HG03045 (cell line): ENCODE data around the gene MGRN1.
"Not testable (repeated sequence)": the region's sequence is repeated elsewhere in the genome, so short reads cannot be mapped to it uniquely, and the experiment has no call there.

ENCODE experiments used
- ATAC-seq: cut with Tn5 transposase; IDR thresholded peaks from one replicate; pipeline ENCODE4 v1.9.1; 2021; ENCODE audit warnings: mild to moderate bottlenecking, moderate library complexity; ENCODE audit not compliant: unreplicated experiment

The MGRN1 gene

DNA sequence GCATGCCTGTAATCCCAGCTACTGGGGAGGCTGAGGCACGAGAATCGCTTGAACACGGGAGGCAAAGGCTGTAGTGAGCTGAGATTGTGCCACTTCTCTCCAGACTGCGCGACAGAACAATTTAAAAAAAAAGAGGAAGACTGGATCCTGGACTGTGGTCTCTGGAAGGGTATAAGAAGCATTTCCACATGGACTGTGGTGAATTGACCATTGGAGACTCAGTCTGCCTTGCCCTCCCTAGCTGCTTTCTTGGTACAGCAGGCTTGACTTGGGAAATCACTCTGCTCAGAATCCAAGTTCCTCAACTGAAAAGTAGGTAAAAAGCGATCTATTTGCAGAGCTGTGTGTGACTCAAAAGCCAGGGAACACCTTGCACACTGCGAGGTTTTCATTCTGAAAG lies 1.0 kb upstream of the MGRN1 start:
- no peak for ATAC-seq

DNA sequence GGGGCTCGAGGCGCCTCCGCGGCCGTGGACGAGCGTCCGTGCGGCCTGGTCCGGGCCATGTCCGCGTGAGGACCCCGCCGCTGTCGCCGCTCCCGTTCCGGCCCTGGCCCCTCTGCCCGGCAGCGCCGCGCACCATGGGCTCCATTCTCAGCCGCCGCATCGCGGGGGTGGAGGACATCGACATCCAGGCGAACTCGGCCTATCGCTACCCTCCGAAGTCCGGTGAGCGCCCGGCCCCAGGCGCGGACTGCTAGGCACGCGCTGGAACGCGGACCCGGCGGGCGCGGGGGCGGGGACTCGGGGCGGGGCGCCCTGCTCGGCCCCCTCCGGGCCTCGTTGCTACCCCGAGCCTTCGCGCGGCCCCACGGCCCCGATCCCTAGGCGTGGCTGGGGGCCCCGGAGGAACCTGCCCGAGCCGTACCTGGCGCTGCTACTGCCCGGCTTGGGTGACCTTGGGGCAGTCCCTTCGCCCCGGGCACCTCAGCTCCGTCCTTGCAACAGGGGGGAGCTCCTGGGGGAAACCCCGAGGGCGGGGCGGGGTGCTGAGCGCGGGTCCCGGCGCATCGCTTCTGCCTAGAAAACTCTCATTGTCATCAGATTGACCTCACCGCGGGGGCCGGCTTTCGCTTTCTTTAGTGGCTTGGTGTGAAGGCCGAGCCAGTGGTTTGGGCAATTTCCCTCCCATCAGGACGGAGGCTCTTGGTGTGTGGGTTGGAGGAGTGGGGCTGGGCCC lies 367 bp downstream of the MGRN1 start:
- peak; percentile 57 for ATAC-seq

DNA sequence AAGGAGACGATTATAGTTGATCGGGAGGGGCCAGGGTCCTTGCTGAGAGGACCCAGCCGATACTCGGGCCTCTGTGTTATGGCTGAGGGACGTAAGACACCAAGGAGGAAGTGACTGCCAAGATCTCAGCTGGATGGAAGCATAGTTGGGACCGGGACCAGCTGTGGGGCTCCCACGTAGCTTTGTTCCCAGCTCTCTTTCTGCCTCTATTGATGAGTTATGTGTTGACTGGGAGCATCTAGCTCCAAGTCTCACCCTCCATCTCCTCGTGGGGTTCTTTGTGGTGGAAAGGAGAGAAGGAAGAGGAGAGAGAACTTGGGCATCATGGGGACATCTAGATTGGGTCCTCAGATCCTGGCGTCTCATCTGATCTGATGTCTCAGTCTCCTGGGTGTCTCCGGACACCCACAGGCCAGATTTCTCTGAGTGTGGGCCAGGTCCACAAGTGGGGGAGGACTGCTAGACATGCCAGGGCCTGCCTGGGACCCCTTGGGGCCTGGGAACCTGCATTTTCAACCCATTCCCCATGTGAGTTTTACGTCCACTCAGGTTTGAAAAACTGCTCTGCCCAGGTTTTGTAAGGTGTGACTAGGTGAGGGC lies 1.0 kb downstream of the MGRN1 start:
- ATAC-seq, result no peak

DNA sequence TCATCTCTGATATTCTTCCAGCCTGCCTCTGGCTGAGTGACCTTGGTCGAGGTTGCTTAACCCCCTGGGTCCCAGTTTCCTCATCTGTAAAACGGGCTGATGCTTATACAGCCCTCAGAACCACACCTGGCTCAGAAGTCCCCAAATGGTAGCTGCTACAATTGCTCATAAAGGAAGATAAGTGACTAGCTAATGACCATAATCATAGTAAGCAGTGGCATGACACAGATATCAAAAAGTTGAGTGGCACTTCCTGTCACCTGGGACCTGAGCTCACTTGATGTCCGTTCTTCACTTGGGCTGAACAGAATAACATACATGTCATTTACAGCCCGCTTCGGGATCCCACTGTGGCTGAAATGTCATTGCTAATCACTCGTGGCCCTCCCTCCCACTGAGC lies 1.8 kb downstream of the MGRN1 start:
- ATAC-seq, result no peak

DNA sequence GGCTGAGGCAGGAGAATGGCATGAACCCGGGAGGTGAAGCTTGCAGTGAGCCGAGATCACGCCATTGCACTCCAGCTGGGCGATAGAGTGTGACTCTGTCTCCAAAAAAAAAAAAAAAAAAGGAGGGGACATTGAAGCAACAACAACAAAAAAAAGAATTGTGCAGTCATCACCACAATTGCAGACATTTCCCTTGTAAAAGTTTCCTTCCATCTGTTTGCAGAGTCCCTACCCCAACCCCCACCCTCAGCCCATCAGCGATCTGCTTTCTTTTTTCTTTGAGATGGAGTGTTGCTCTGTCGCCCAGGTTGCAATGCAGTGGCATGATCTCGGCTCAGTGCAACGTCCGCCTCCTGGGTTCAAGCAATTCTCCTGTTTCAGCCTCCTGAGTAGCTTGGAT lies 3.7 kb downstream of the MGRN1 start:
- no peak for ATAC-seq

DNA sequence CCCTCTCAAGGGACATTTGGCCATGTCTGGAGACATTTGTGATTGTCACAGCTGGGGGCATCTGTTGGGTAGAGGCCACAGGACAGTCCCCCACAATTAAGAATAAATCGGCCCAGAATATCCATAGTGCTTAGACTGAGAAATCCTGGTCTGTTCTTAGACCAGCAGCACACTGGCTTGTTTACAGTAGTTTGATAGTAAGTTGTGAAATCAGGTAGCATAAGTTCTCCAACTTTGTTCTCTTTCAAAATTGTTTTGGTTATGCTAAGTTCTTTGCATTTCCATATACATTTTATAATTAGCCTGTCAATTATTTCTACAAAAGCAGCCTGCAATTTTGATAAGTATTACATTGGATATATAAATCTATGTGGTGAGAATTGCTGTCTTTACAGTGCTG lies 6.8 kb downstream of the MGRN1 start:
- no peak for ATAC-seq

DNA sequence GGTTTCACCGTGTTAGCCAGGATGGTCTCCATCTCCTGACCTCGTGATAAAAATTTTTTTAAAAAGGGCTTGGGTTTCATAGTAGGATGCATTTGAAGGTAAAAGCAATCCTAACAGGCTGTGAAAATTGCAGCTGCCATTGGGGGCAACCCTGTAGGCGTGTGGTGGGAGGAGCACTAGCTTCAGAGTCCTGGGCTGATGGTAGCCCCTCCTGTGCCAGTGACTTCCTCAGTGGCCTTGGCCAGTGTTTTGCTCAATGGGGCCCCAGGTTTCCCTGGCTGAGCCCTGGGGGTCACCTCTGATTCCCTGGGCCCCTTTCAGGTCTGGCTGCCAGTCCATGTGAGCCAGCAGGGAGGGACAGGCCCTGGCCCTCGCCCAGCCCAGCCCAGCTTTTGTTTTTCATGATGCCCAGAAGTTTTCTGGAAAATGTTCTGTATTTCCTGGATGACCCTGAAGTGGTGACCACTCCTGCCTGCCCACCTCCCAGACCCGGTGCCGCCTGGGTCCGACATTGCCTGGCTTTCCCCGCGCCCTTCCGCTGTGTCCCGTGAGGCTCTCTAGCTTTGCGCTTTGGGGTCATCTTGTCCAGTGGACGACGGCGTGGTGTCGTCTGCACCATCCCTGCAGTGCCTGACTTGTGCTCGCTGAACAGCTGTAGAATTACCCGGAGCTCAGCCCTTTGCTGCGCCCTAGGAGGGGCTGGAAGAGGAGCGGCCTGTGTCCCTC lies 9.4 kb downstream of the MGRN1 start:
- ATAC-seq, result no peak

DNA sequence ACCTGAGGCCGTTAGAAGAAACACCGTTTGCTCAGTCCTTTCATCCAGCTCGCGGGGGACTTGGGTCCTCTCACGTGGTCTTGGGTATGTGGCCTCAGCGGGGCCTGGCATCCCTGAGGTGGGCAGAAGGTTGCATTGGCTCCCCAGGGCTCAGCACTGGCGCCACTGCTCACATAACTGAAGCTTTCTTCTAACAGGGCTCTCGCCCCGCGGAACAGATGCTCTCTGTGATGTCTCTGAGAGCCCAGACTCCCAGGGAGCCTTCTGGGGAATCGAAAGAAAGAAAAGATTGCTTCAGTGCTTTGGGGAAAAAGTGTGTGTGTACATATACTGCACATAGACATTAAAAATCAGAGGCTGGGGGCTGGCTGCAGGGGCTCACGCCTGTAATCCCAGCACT lies 10.1 kb downstream of the MGRN1 start:
- no peak for ATAC-seq

DNA sequence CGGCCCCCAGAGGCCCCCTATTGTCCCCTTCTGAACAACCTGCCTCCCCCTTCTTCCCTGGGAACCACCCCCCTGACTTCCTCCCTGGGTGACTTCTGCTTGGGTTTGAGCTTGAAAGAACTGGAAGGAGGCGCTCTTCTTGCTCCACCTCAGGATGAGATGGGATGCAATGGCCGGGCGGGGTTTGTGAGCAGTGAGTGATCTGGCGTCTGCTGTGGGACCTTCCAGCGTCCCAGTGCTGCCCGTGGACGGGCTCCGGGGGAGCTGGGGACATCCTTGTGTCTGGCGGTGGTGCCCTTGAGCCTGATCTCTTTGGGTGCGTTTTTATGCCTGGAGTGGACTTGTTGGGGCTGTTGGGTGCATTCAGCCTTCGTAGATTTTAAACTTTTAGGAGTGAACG lies 11.6 kb downstream of the MGRN1 start:
- no peak for ATAC-seq

DNA sequence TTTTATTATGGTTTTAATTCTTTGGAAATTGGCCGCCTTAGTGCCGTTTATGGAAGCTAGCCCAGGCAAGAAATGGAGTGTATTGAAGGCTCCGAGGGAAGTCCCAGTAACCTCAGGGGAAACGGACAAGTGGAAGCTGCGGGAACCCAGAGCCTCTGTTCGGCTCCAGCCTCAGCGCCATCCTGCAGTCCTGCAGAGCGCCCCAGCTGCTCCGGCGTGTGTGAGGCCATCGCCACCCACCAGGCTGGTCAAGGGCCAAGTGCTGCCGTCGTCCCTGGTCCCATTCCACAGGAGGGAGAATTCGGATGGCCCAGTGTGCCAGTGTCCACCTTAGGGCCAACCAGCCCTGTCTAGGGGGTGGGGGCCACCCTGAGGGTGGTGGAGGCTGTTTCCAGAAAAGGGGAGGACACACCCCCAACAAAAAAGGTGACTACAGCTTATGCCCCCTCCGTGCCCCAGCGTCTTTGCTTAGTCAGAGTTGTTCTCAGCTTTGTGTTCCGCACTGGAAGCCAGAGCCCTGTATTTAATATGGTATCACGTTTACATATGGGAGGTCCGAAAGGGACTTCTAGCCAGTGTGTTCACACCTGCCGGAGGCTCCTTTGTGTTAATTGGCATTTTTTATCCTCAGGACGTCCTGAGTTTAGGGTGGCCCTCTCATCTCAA lies 13.0 kb downstream of the MGRN1 start:
- no peak for ATAC-seq

DNA sequence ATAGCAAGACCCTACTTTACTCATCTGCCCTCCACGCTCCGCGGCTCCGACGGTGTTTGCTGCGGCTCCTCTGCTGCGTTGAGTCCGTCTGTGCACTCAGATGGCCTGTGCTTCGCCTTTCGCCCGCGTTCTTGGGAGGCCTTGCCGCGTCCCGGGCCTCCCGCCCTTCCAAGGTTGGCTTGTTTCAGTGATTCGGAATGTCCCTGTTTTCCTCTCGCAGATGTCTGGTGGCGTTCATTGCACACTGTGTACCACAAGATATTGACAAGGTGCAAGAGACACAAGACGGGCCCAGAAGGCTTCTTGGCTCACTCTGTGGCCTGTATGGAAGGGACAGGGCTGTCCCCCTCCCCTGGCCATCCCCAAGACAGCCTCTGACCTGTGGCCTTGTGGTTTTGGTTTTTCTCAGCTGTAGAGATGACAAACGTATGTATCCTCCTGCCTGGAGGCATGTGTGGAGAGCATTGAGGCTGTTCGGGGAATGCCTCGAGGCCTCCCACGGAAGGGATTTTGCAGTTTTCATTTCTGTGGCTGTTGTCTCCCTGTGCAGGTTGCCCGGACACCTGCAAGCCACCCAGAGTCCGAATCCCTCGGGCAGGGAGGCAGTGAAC lies 15.4 kb downstream of the MGRN1 start:
- no peak for ATAC-seq

DNA sequence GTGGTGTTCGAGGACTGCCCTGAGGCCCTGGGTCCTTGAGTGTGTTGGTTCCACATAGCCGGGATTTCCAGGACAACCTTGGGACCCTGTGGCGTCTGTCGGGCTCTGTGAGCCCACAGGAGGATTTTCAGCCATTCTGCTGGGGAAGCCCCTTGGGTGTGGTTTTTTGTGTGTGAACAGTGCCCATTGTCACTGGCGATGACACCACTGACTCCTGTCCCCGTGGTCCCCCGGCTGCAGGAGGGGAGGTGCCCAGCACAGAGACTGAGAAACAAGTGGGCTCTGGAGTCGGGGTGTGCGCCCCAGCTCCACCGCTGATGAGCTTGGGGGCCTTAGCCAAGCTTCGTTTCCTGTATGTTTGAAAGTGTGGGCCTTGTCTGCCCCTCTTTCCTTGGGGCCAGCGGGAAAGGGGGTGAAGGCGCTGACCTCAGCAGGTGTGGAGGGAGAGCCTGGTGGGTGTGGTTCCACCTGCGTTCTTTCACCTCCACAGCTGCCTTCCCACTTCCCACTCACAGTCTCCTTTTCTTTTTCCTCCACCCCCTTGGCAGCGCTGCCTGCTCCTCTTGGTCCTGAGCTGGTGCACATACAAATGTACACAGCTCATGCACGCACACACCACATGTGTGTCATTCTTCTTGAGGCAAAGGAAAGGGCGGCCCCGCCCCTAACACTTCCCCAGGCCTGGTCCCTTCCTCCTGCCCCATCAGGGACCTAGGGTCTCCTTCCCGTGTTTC lies 16.1 kb downstream of the MGRN1 start:
- no peak for ATAC-seq

DNA sequence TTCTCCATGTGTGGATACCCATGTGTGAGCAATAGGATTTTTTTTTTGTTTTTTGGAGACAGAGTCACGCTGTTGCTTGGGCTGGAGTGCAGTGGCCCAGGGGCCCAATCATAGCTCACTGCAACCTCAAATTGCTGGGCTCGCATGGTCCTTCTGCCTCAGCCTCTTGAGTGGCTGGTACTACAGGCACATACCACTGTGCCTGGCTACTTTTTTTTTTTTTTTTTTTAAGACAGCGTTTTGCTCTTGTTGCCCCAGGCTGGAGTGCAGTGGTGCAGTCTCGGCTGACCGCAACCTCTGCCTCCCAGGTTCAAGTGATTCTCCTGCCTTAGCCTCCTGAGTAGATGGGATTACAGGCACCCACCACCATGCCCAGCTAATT lies 16.7 kb downstream of the MGRN1 start:
- no peak for ATAC-seq

DNA sequence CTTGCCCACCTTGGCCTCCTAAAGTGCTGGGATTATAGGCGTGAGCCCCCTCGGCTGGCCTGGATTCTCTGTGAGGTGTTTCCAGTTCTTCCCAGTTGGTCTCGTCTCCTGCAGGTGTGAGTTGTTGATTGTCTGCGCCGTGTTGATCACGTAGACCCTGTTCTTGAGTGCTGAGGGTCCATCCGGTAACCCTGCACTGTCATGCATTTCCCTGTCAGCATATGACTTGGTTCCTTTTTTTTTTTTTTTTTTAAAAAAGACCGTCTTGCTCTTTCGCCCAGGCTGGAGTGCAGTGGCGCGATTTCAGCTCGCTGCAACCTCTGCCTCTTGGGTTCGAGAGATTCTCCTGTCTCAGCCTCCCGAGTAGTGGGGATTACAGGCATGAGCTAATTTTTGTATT lies 17.3 kb downstream of the MGRN1 start:
- ATAC-seq, result no peak

DNA sequence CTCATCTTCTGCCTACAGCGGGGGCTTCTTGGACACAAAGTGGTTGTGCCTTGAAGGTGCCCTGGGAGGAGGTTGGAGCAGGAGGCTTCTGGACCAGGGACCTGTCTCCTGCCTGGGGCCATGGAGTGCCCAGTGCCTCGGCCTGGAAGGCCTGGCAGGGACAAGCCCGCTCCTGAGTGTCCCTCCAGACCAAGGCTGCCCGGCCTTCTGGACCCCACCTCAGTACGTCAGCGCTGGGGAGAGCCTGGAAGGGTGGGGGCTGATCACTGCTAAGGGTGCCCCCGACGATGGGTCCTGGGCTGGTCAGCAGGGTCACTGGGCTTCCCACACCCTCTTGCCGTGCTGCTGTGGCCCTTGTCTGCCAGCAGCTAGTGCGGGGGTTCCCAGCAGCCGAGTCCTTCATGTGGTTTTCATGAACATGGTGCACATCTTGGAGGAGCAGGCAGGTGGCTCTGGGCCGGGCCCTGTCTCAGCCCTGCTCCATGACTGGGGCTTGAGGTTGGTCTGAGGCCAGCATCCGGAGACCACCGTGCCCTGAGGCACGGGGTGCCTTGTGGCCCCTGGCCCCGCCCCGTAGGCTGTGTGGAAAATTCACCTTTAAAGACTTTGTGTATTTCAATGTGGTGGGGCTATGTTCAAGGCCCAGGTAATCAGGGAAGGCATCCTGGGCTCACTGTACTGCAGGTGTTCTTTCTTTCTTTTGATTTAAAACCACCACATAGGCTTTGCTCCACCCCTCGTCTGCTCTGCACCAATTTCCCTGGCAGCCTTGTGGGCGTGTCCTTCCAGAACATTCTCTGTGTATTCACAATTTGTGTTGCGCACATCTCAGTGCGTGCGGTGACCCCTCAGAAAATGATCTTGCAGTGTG lies 22.4 kb downstream of the MGRN1 start:
- ATAC-seq, result no peak

DNA sequence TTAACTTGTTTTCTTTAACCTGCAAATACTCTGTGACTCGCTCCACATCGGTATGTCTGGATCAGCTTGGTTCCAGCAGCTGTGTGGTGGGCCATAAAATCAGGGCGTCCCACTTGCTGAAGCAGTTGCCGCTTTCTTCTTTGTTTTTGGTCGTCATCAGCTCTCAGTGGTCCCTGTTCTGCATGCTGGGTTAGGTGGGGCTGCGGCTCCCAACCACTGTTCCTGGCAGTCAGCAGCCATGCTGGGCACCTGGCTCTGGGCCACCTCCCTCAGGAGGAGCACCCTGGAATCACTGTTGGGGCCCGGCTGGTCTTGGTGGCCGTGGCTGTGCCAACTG lies 23.0 kb downstream of the MGRN1 start:
- no peak for ATAC-seq

DNA sequence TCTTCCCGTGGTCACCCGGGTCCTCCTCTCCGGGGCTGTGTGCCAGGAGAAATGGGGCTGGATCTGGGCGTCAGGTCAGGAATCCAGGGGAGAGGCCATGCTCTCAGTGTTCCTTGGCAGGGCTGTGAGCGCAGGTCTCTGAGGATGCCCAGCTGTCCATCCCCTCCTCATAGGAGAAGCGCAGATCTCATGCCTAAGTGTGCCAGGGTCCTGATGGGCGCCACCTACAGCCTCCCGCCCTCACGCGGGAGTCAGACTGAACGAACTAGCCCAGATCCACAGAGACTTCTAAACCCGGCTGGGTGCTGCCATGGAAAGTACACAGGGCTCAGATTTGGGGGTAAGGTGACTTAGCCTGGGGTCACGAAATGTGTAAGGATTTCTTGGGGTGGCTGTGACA lies 24.3 kb downstream of the MGRN1 start:
- ATAC-seq, result no peak

DNA sequence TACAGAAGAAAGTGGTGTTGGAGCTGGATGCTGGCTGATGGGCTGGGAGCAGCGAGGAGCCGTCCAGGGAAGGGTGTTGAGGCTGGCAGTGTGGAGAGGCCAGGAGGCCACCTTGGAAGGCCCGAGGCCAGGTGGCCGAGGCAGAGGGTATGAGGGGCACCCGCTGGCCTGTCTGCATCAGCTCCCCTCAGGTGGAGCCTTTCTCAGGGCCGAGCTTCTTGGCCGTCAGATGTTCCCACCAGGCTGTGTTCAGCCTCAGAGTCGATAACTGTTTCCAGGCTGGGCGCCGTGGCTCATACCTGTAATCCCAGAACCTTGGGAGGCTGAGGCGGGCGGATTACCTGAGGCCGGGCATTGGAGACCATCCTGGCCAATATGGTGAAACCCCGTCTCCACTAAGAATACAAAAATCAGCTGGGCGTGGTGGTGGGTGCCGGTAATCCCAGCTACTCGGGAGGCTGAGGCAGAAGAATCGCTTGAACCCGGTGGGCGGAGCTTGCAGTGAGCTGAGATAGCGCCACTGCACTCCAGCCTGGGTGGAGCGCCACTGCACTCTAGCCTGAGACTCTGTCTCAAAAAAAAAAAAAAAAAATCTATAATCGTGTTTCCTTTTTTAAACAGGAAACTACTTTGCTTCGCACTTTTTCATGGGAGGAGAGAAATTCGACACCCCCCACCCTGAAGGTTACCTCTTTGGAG lies 25.3 kb downstream of the MGRN1 start:
- ATAC-seq, result no peak

DNA sequence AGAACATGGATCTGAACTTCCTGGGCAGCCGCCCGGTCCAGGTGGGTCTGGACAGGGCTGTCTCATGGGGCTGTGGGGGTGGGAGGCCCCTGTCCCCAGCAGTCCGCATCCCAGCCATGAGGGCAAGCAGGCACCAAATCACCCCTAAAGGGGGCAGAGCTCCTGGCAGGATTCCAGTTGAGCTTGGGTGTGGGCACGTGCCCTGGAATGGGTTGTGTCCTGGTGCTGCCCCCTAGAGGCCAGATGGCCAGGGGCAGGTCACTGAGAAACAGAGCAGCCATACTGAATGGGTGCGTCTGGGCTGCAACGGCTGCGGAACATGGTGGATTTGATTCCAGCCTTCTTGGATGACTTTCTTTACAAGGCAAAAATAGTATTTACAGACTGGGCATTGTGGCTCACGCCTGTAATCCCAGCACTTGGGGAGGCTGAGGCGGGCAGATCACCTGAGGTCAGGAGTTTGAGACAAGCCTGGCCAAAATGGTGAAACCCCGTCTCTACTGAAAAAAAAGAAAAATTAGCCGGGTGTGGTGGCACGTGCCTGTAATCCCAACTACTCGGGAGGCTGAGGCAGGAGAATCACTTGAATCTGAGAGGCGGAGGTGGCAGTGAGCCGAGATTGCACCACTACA lies 25.9 kb downstream of the MGRN1 start:
- not testable (repeated sequence) for ATAC-seq
